B cell (primary cell): Measurements from ENCODE around the gene UBE2Q1. TPM values are rescaled to one million over a fixed set of nuclear protein-coding genes. Genes with fewer than 3 reads are reported as not detected.

ENCODE experiments used
- ATAC-seq: fragments of 200-7000 bp; cut with Tn5 transposase; one replicate; pipeline ENCODE4 v1.10.0; 2021; ENCODE audit warnings: low read depth, mild to moderate bottlenecking, moderate number of reproducible peaks, moderate library complexity
- CTCF ChIA-PET: fragments of 350-600 bp; sonication (Branson Sonifier 250); formaldehyde crosslinking; loops from one replicate; lab custom pipeline; 2021; ENCODE audit warnings: antibody characterized with exemption, inconsistent platforms; lab: Charles Lee
- POLR2A ChIA-PET: fragments of 350-600 bp; sonication (Branson Sonifier 250); formaldehyde crosslinking; loops from one replicate; lab custom pipeline; 2021; ENCODE audit warnings: antibody characterized with exemption; lab: Charles Lee
- DNase-seq: peaks from one replicate; pipeline ENCODE4 v3.0.0; 2013
- H2AFZ ChIP-seq: 2 replicates; pipeline ENCODE4 v1.6.1; 2012; ENCODE audit warnings: mild to moderate bottlenecking, low read depth, low read length; ENCODE audit not compliant: insufficient read depth, poor library complexity, severe bottlenecking
- H3K27ac ChIP-seq, 2 donors: 1 replicate in 1 of 2; 2 replicates in 1 of 2; pipeline ENCODE4 v1.5.1; 2012 to 2013; ENCODE audit warnings: low read length in 2 of 2, mild to moderate bottlenecking in 2 of 2, moderate library complexity in 1 of 2
- H3K27me3 ChIP-seq, 4 experiments: fragments of 200-600 bp in 1 of 4; sonication (generic) in 1 of 4; replicated peaks in 1 of 4; 1 replicate in 2 of 4; 2 replicates in 2 of 4; pipeline versions ENCODE4 v1.6.1 to v1.7.0; 2013 to 2016; ENCODE audit warnings: low read length in 3 of 4, mild to moderate bottlenecking in 2 of 4, mixed read lengths in 1 of 4, moderate library complexity in 1 of 4; ENCODE audit not compliant: insufficient read depth in 4 of 4, control insufficient read depth in 3 of 4; ENCODE audit errors: control extremely low read depth in 1 of 4
- H3K36me3 ChIP-seq, 2 experiments: replicated peaks in 1 of 2; 1 replicate in 1 of 2; 2 replicates in 1 of 2; pipeline versions ENCODE4 v1.6.1 to v1.7.1; 2013; ENCODE audit warnings: low read length in 1 of 2; ENCODE audit not compliant: insufficient read depth in 2 of 2, control insufficient read depth in 1 of 2; ENCODE audit errors: control extremely low read depth in 1 of 2, extremely low read depth in 1 of 2
- H3K4me1 ChIP-seq, 2 donors: fragments of 200-600 bp in 1 of 2; sonication (generic) in 1 of 2; 1 replicate in 1 of 2; 2 replicates in 1 of 2; pipeline versions ENCODE4 v1.5.1 to v1.6.1; 2013 to 2017; ENCODE audit warnings: low read length in 2 of 2; ENCODE audit not compliant: control insufficient read depth in 2 of 2, insufficient read depth in 2 of 2
- H3K4me2 ChIP-seq: replicated peaks from 2 replicates; pipeline ENCODE3; 2012; ENCODE audit warnings: mild to moderate bottlenecking, low read depth, low read length; ENCODE audit not compliant: poor library complexity, severe bottlenecking
- H3K4me3 ChIP-seq, 5 experiments: fragments of 200-600 bp in 1 of 5; sonication (generic) in 1 of 5; 1 replicate in 3 of 5; 2 replicates in 2 of 5; pipeline versions ENCODE4 v1.5.1 to v1.7.0; 2011 to 2016; ENCODE audit warnings: low read length in 4 of 5, mild to moderate bottlenecking in 4 of 5, low read depth in 2 of 5, control low read depth in 1 of 5, moderate library complexity in 1 of 5; ENCODE audit not compliant: insufficient read depth in 1 of 5; ENCODE audit errors: control extremely low read depth in 1 of 5, extremely low read depth in 1 of 5
- H3K79me2 ChIP-seq: fragments of 200-600 bp; sonication (generic); one replicate; pipeline ENCODE4 v1.6.0; 2016; ENCODE audit warnings: low read length; ENCODE audit not compliant: control insufficient read depth, insufficient read depth
- H3K9ac ChIP-seq: fragments of 200-600 bp; sonication (generic); 2 replicates; pipeline ENCODE4 v1.6.1; 2017; ENCODE audit warnings: mild to moderate bottlenecking, low read length, moderate library complexity
- H3K9me3 ChIP-seq, 3 donors: one replicate each; pipeline versions ENCODE4 v1.6.1 to v1.7.1; 2013; ENCODE audit warnings: low read length in 2 of 3; ENCODE audit not compliant: control insufficient read depth in 2 of 3, insufficient read depth in 1 of 3; ENCODE audit errors: control extremely low read depth in 1 of 3
- H4K20me1 ChIP-seq: 2 replicates; pipeline ENCODE4 v1.6.0; 2012; ENCODE audit warnings: mild to moderate bottlenecking, low read length; ENCODE audit not compliant: insufficient read depth, control insufficient read depth, poor library complexity, severe bottlenecking
- H3K27ac Mint-ChIP-seq: one replicate; pipeline ENCODE4 v1.8.0; 2021; ENCODE audit warnings: mixed read lengths
- H3K27me3 Mint-ChIP-seq: one replicate; pipeline ENCODE4 v1.8.0; 2021; ENCODE audit warnings: mixed read lengths
- H3K4me1 Mint-ChIP-seq: one replicate; pipeline ENCODE4 v1.8.0; 2021; ENCODE audit warnings: mixed read lengths
- H3K4me3 Mint-ChIP-seq: one replicate; pipeline ENCODE4 v1.8.0; 2021; ENCODE audit warnings: mixed read lengths
- H3K9me3 Mint-ChIP-seq: one replicate; pipeline ENCODE4 v1.8.0; 2022; ENCODE audit warnings: mixed read lengths; ENCODE audit not compliant: insufficient read depth
- EZH2 ChIP-seq: IDR thresholded peaks from 2 replicates; pipeline ENCODE4 v1.6.1; 2012; ENCODE audit warnings: borderline replicate concordance, low read depth, mild to moderate bottlenecking, moderate library complexity, low read length; ENCODE audit not compliant: insufficient read depth, poor library complexity, severe bottlenecking
- WGBS: methylation state at CpG from one replicate; pipeline ENCODE4 v1.1.5; 2013; ENCODE audit warnings: missing lambda C conversion rate; ENCODE audit not compliant: insufficient coverage; 5-methylcytosine and 5-hydroxymethylcytosine counted together
- intact Hi-C: fragments of 100-400 bp; cut with micrococcal nuclease; formaldehyde crosslinking; loops from one replicate; pipeline ENCODE4 v1.10.0; 2022
- polyA plus RNA-seq: library from polyadenylated mRNA; depleted of rRNA; stranded (reverse); fragments of >200 nt; gene quantifications from 2 replicates; pipeline ENCODE4 v1.2.3, GENCODE V29; 2012
- total RNA-seq, 2 donors: library from RNA; stranded (reverse); fragments of 120-200 nt in 1 of 2; gene quantifications; 1 replicate in 1 of 2; 2 replicates in 1 of 2; pipeline versions ENCODE4 v1.2.3 to v1.2.4, GENCODE V29; 2013 to 2022
- TF ChIP-seq, protein P1 (sequence below): fragments of 200-600 bp; IDR thresholded peaks from one replicate; pipeline ENCODE4 v1.8.0; 2022; ENCODE audit warnings: antibody characterized with exemption, mild to moderate bottlenecking

Gene UBE2Q1
- total and polyA plus RNA-seq, 2 donors (not counting 1 experiment from before 2014, with no cell fraction given) = 14.3 to 108 TPM

- Histone ChIP-seq H3K4me3 (no peak overlapping the region), H3K27ac (no peak overlapping the region), H4K20me1 (no peaks in the 10 kb centered on the region), H3K4me1 (no peaks in the 10 kb centered on the region), H3K27me3 (peaks cover 0 to 8% (median 0%) of the 10 kb centered on the region in 4 experiments), H3K36me3 (peaks cover 0 to 15% of the 10 kb centered on the region in 2 experiments), H3K4me2 (no peak overlapping the region), H3K79me2 (no peaks in the 10 kb centered on the region), H3K9ac (no peak overlapping the region), H2AFZ (no peak overlapping the region), H3K9me3 (peaks cover 0 to 4% (median 0%) of the 10 kb centered on the region in 3 donors)
- DNase-seq = no peak
- Mint-ChIP-seq H3K4me3 (no peak overlapping the region), H3K27ac (no peak overlapping the region), H3K4me1 (no peaks in the 10 kb centered on the region), H3K27me3 (peaks cover 16% of the 10 kb centered on the region), H3K9me3 (no peaks in the 10 kb centered on the region)
- no peak for ATAC-seq
- ChIA-PET POLR2A (no interaction called here), CTCF (no interaction called here)
- TF ChIP-seq, protein P1, sequence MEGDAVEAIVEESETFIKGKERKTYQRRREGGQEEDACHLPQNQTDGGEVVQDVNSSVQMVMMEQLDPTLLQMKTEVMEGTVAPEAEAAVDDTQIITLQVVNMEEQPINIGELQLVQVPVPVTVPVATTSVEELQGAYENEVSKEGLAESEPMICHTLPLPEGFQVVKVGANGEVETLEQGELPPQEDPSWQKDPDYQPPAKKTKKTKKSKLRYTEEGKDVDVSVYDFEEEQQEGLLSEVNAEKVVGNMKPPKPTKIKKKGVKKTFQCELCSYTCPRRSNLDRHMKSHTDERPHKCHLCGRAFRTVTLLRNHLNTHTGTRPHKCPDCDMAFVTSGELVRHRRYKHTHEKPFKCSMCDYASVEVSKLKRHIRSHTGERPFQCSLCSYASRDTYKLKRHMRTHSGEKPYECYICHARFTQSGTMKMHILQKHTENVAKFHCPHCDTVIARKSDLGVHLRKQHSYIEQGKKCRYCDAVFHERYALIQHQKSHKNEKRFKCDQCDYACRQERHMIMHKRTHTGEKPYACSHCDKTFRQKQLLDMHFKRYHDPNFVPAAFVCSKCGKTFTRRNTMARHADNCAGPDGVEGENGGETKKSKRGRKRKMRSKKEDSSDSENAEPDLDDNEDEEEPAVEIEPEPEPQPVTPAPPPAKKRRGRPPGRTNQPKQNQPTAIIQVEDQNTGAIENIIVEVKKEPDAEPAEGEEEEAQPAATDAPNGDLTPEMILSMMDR = no peak
- intact Hi-C loops = no loop called here
- 24% methylated on average over 4 of the region's 7 CpGs for WGBS
These were observed 16.3 kb upstream of the UBE2Q1 start for GRCh38 chr1:154574716-154575115.

DNA sequence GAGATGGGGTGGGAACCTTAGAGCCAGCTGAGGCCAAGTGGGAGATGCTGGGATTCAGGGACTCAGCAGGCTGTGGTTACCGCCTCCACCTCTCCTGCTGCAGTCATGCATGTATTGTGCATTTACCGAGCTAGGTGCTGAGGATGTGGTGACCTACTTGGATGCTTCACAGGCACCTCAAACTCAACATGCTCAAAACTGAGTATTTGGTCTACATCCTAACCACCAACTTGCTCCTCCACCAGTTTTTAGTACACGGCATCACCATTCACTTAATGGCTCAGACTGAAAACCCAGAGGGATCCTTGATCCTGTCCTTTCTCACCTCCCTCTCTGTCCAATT lies 14.7 kb upstream of the UBE2Q1 start:
- no peak for ATAC-seq
- WGBS = 53% methylated on average over 2 of the region's 3 CpGs
- CTCF ChIA-PET = interaction anchor here (1.0 kb wide), 1 partner anchor 13 kb away, joined by 6 read pairs; no protein-coding TSS in a partner anchor

More for the DNA sequence above, 14.7 kb upstream of the UBE2Q1 start:
- peaks cover under 1 to 1% of the 10 kb centered on the region in 2 donors for H3K4me1 ChIP-seq
- no peaks in the 10 kb centered on the region for H4K20me1 ChIP-seq
- intact Hi-C loops = no loop called here
- H3K9me3 ChIP-seq = peaks cover 0 to 8% (median 0%) of the 10 kb centered on the region in 3 donors
- H3K4me1 Mint-ChIP-seq = no peaks in the 10 kb centered on the region
- no peak for TF ChIP-seq EZH2
- TF ChIP-seq, protein P1 = no peak
- H3K27ac ChIP-seq = no peak overlapping the region
- H3K4me3 ChIP-seq = no peak overlapping the region
- POLR2A ChIA-PET = no interaction called here
- H3K27me3 ChIP-seq = peaks cover 0 to 19% (median 3%) of the 10 kb centered on the region in 4 experiments
- no peak overlapping the region for H2AFZ ChIP-seq
- H3K4me3 Mint-ChIP-seq = no peak overlapping the region
- no peak for DNase-seq
- H3K9ac ChIP-seq = no peak overlapping the region
- no peak overlapping the region for H3K4me2 ChIP-seq
- no peaks in the 10 kb centered on the region for H3K9me3 Mint-ChIP-seq
- peaks cover 0 to 1% of the 10 kb centered on the region in 2 experiments for H3K36me3 ChIP-seq
- H3K79me2 ChIP-seq = no peaks in the 10 kb centered on the region
- H3K27me3 Mint-ChIP-seq = peaks cover 30% of the 10 kb centered on the region
- no peak overlapping the region for H3K27ac Mint-ChIP-seq
